PC-9 (cell line): Measurements from ENCODE around the gene WDR38.

Experiments used
- EZH2 ChIP-seq: fragments of 200-600 bp; sonication (generic); IDR thresholded peaks from 2 replicates; pipeline ENCODE4 v1.8.0; 2017; ENCODE audit warnings: antibody characterized with exemption, low read depth
- TF ChIP-seq, protein P1 (sequence below): fragments of 200-600 bp; sonication (generic); conservative IDR thresholded peaks from 2 replicates; pipeline ENCODE4 v1.6.1; 2017; ENCODE audit warnings: mixed run types, antibody characterized with exemption, mild to moderate bottlenecking, moderate library complexity

DNA sequence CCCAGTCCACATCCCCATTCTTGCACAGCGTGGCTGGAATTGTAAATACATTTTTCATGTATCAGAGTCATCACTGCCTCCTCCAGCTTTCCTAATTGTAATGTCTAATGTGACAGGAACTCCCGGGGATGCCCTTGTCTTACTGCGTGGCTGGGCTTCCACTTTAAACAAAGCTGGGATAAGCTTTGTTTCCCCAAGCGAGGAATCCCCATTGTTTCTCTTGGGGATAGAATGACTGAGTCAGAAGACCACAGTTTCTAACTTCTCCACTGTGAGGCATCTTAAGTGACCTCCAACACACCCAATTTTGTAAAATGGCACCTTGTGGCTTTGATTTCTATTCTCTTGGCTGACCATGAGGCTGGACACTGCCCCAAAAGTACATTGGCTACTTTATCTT, 31.1 kb downstream of the WDR38 start:
- TF ChIP-seq, protein P1, sequence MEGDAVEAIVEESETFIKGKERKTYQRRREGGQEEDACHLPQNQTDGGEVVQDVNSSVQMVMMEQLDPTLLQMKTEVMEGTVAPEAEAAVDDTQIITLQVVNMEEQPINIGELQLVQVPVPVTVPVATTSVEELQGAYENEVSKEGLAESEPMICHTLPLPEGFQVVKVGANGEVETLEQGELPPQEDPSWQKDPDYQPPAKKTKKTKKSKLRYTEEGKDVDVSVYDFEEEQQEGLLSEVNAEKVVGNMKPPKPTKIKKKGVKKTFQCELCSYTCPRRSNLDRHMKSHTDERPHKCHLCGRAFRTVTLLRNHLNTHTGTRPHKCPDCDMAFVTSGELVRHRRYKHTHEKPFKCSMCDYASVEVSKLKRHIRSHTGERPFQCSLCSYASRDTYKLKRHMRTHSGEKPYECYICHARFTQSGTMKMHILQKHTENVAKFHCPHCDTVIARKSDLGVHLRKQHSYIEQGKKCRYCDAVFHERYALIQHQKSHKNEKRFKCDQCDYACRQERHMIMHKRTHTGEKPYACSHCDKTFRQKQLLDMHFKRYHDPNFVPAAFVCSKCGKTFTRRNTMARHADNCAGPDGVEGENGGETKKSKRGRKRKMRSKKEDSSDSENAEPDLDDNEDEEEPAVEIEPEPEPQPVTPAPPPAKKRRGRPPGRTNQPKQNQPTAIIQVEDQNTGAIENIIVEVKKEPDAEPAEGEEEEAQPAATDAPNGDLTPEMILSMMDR: no peak
- TF ChIP-seq EZH2: no peak
